AG20443 (cell line): ENCODE measurements around the gene CPT1C.

Experiments
- DNase-seq: peaks from one replicate; pipeline ENCODE4 v3.0.0; 2012; ENCODE audit warnings: low spot score, mixed read lengths

Gene CPT1C

GRCh38 chr19:49681830-49682229 lies 9.1 kb upstream of the CPT1C start:
- no peak for DNase-seq

- no peak for DNase-seq
These were observed 8.6 kb upstream of the CPT1C start for GRCh38 chr19:49682274-49682673.

- DNase-seq: no peak
These were observed 7.1 kb upstream of the CPT1C start for GRCh38 chr19:49683814-49684250.

GRCh38 chr19:49684251-49684982 lies 6.5 kb upstream of the CPT1C start:
- peak; percentile 37 for DNase-seq

GRCh38 chr19:49684983-49685553 lies 5.8 kb upstream of the CPT1C start:
- DNase-seq: no peak

- DNase-seq: no peak
These were observed 5.0 kb upstream of the CPT1C start for GRCh38 chr19:49685845-49686332.

GRCh38 chr19:49686503-49687088 lies 4.3 kb upstream of the CPT1C start:
- DNase-seq: no peak

- no peak for DNase-seq
These were observed 3.8 kb upstream of the CPT1C start for GRCh38 chr19:49687150-49687549.

GRCh38 chr19:49687566-49688316 lies 3.2 kb upstream of the CPT1C start:
- no peak for DNase-seq

- DNase-seq: no peak
These were observed 2.3 kb upstream of the CPT1C start for GRCh38 chr19:49688531-49689132.

GRCh38 chr19:49689133-49690078 lies 1.5 kb upstream of the CPT1C start, which contains the start of gene ADM5:
TSS of gene ADM5 (plus strand) at chr19:49689594. CDS start at chr19:49689838, 244 bp downstream.
- DNase-seq: peak; percentile 38

GRCh38 chr19:49690079-49690655 lies 749 bp upstream of the CPT1C start:
- no peak for DNase-seq

GRCh38 chr19:49691243-49692146 lies 579 bp downstream of the CPT1C start:
- peak; percentile 96 for DNase-seq

- DNase-seq: no peak
These were observed 1.2 kb downstream of the CPT1C start for GRCh38 chr19:49692147-49692506.

GRCh38 chr19:49696115-49696514 lies 5.2 kb downstream of the CPT1C start:
- no peak for DNase-seq

- DNase-seq: no peak
These were observed 5.9 kb downstream of the CPT1C start for GRCh38 chr19:49696865-49697264.

GRCh38 chr19:49699364-49699763 lies 8.4 kb downstream of the CPT1C start:
- DNase-seq: no peak

GRCh38 chr19:49700563-49700962 lies 9.6 kb downstream of the CPT1C start:
- DNase-seq: no peak

GRCh38 chr19:49701271-49701786 lies 10.4 kb downstream of the CPT1C start:
- no peak for DNase-seq
